ENCODE data around the gene CAPN14.

GRCh38 chr2:31148514-31148913 is 68.8 kb downstream of the CAPN14 start:
- no peak for TF ChIP-seq EZH2 (IDR thresholded peaks at IDR 0.05)
- no peak for TF ChIP-seq POLR2AphosphoS5 (IDR thresholded peaks at IDR 0.05; ENCODE audit: borderline replicate concordance, low read depth, low read length)
- no peak for TF ChIP-seq FOXP2 (optimal IDR thresholded peaks at IDR 0.05; ENCODE audit: control extremely low read depth, extremely low read length, insufficient read depth)

Data from SK-N-MC (cell line).